HepG2 (cell line): ENCODE measurements around the gene OSBPL10.

Source experiments
- CREBL2 ChIP-seq: sonication (generic); formaldehyde crosslinking; IDR thresholded peaks from 2 replicates; pipeline ENCODE4 v1.8.1; 2023; ENCODE audit warnings: missing genetic modification reagents, mild to moderate bottlenecking, borderline replicate concordance
- NFIC ChIP-seq: IDR thresholded peaks from 2 replicates; pipeline ENCODE4 v1.6.1; 2012; ENCODE audit warnings: mild to moderate bottlenecking, low read length, inconsistent platforms
- POLR2AphosphoS2 ChIP-seq: IDR thresholded peaks from 2 replicates; pipeline ENCODE4 v1.6.1; 2011; ENCODE audit warnings: low read depth, low read length, improper control_type of control experiment
- RAD21 ChIP-seq: fragments of 450-650 bp; formaldehyde crosslinking; IDR thresholded peaks from 2 replicates; pipeline ENCODE4 v1.5.0; 2020; ENCODE audit warnings: mild to moderate bottlenecking
- ZNF580 ChIP-seq: IDR thresholded peaks from 2 replicates; pipeline ENCODE4 v1.6.1; 2016; ENCODE audit warnings: low read depth, borderline replicate concordance
- ZNF792 ChIP-seq: IDR thresholded peaks from 2 replicates; pipeline ENCODE4 v1.6.1; 2016

GRCh38 chr3:31831591-31831990, 149.5 kb downstream of the OSBPL10 start:
- no peak for TF ChIP-seq ZNF580 (CRISPR knock-in tag)
- no peak for TF ChIP-seq NFIC
- no peak for TF ChIP-seq RAD21 (CRISPR knock-in tag)
- TF ChIP-seq ZNF792 (CRISPR knock-in tag), result no peak
- no peak for TF ChIP-seq POLR2AphosphoS2
- no peak for TF ChIP-seq CREBL2
